GM12891 (cell line): ENCODE measurements around the gene RASGRP3.

Source experiments
- POLR2A ChIP-seq: IDR thresholded peaks from 2 replicates; pipeline ENCODE4 v1.6.1; 2011; ENCODE audit warnings: low read depth, low read length, control low read depth
- POLR2AphosphoS5 ChIP-seq: IDR thresholded peaks from 2 replicates; pipeline ENCODE4 v1.6.1; 2011; ENCODE audit warnings: low read depth, low read length, control low read depth
- SPI1 ChIP-seq: IDR thresholded peaks from 2 replicates; pipeline ENCODE4 v1.6.1; 2011; ENCODE audit warnings: low read depth, low read length, control low read depth
- TAF1 ChIP-seq: IDR thresholded peaks from 2 replicates; pipeline ENCODE4 v1.6.1; 2011; ENCODE audit warnings: low read depth, low read length, control low read depth

DNA sequence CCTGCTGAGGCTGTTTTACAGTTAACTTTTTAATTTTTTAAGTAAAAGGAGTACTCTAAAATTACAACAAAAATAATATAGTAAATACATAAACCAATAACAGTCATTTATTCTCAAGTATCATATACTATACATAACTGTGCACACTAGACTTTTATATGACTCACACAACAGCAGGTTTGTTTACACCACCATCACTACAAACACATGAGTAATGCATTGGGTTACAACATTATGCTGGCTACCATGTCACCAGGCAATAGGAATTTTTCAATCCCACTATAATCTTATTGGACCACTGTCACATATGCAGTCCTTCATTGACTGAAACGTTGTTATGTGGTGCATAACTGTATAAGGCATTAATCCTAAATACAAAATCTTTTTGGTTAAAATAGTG is 42.5 kb downstream of the RASGRP3 start:
- TF ChIP-seq POLR2A, result no peak
- no peak for TF ChIP-seq POLR2AphosphoS5
- no peak for TF ChIP-seq TAF1
- TF ChIP-seq SPI1, result no peak
